EL (cell line): ENCODE measurements around the gene SNCB.

Source experiments
- DNase-seq: peaks from one replicate; pipeline ENCODE4 v3.0.0-alpha.2; 2016

Gene SNCB

DNA sequence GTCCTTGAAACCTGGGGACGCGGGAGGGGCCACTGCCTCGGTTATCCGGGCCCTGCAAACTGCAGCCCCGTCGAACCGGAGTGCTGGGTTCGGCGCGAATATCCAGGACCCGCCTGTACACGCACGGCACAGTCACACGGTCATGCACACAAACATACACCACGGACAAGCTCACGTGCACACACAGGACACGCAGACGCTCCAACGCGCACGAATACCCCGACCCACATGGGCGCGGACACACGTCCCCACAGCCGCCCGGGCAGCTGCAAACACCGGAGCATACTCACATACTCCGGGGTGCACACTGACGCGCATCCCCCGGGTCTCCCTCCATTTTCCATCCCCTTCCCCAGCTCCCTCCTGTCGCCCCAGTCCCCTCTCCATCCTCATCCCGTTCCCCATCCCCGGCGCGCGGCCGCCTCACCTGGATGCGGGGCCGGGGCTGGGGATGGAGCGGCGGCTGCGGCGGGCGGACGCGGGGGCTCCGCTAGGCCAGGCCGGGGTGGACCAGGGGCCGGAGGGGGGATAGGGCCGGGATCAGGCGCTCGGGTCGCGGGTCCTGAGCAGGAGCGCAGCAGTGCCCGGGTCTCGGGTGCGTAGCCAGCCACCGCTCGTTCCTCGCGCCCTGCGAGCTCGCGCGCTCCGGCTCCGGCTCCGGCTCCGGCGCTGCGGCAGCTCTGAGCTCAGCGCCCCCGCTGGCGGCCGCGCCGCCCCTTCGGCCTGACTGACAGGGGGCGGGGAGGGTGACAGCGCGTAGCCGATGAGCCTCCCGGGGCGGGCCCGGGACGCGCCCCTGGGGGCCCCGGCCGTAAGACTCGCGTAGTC is at the start of gene SNCB, which contains the start of gene EIF4E1B:
Gene SNCB (minus strand): TSS at position 682 of the 828 bp plus-strand sequence. CDS start 880 bp downstream, outside the sequence.
Gene EIF4E1B (plus strand): TSS at position 823 of the 828 bp plus-strand sequence. CDS start 12,113 bp downstream, outside the sequence.
- peak; percentile 57 for DNase-seq

DNA sequence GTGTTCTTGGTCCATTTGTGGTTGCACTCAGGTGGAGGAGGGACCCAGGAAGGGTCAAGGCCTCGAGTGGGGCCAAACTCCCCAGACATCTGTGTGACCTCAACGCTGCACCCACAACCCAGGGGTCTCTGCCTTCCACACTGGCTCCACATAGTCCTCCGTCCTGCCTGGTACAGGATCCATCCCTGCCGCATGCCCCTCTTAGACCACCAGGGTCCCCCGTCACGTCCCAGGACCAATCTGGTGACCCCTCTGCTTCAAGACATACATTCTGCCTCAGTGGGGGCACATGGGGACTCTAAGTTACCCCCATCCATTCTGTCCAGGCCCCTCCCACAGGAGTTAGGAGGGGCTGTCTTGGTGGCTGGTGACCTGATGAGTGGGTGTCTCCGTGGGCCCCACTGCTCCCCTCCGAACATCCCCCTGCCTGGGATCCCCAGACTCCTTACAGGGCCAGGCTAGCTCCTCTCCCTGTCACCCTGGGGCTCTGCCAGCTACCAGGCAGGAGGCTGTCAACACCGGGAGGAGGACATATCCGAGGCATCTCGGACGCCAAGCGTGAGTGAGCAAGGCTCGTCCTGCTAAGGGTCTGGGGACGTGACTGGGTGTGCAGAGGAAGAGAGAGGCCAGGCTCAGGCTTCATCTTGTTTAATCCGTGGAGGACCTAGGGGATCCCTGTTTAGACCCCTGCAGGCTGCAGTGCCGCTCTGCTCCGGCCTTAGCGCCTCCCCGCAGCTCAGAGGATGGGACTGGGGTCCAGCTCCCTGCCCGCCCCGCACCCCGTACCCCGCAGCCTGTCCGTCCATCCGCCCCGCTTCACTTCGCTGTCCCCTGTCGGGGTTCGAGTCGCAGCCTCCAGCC is 49.3 kb upstream of the SNCB start:
- DNase-seq = no peak

DNA sequence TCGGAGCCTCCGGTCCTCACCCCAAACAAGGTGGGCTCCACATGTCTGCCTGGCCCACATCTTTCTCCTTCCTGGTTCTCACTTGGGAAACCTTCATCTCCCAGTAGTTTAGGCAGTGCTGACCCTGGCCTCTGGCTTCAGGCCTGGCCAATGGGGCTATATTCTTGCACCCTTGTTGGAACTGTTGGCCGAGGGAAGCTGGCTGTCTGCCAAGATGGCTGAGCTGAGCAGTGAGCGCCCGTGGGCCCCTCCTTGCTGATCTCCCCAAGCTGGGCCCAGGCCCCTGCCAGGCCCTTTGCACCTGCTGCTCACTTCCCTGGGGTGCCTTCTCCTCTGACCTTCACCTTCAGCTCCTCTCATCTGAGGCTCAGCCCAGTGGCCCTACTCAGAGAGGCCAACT is 48.2 kb upstream of the SNCB start:
- no peak for DNase-seq

DNA sequence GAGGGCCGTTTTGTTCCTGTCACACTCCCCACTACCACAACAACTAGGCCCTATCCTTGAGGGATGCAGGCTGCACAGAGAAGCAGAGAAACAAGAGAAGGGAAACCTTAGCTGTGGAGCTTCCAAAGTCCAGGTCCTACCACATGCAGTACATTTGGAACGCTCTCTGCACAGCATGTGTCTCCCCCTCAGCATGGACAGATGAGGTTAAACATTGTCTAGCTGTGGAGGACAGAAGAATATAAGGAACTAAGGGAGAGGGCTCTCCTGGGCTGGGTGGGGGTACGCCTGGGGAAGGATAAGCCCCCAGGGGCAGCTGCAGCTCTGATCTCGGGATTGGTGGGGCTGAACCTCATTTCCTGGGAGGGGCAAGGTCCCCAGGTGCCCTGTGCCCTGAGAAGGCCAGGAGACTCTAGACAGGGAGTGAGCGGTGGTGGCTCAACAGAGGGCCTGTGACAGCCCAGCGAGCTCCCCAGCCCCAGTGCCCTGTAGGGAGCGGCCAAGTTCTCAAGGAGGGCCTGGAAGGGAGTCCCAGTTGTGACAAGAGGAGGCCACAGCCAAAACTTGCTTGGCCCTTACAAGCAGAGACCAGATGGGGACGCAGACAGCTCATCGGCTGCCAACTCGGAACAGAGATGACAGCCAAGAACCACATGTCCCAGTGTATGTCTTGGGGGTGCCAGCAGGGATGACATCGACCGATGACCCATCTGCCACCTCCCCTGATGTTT is 47.0 kb upstream of the SNCB start:
- DNase-seq = no peak

DNA sequence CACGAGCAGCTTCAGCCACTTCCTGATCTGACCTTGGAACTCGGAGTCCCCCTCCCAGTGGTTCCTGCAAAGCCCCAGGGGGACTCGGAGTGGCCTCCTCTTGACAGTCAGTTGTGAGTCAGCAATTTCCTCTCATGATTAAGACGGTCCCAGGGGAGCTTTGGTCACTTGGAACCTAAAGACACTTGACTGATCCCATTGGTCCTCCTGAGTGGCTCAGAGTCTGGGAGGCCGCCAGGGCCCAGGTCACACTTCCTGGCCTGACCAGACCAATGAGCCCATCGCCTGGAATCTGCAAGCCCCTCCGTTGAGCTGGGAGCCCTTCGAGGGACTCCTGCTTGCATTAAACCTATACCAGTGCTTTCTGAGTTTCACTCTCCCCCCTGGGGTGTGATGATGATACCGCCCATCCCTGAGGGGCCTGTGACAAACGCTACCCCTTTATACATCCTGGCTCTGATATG is 46.1 kb upstream of the SNCB start:
- DNase-seq = peak; percentile 69

DNA sequence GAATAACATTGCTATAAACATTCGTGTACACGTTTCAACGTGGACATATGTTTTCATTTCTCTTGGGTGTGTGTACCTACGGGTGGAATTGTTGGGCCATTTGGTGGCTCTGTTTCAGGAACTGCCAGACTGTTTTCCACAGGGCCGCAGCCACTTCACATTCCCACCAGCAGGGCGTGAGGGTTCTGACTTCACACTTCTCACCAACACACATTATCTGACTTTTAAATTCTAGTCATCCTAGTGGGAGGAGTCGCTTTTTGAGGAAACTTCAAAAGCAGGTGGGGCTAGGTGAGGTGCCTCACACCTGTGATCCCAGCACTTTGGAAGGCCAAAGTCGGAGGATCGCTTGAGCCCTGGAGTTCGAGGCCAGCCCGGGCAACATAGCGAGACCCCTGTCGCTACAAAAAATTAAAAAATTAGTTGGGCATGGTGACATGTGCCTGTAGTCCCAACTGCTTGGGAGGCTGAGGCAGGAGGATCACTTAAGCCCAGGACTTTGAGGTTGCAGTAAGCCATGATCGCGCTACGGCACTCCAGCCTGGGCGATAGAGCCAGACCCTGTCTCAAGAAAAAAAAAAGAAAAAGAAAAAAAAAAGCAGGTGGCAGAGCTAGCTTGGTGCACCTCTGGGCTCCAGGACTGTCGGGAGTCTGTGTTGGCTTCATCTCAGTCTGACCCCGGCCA is 45.5 kb upstream of the SNCB start:
- peak; percentile 42 for DNase-seq

DNA sequence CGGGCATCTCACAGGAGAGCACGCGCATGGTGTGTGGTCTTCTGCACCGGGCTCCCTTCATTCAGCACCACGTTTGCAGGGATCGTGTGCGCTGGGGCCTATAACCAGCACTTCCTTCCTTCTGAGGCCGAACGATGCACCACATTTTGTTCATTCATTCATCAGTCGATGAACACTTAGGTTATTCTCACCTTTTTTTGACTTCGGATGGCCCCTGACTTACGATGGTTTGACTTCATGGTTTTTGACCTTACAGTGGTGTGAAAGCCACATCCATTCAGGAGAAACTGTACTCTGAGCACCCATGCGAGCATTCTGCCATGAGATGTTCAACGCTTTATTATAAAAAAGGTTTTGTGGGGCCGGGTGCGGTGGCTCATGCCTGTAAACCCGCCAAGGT is 44.5 kb upstream of the SNCB start:
- DNase-seq = no peak

DNA sequence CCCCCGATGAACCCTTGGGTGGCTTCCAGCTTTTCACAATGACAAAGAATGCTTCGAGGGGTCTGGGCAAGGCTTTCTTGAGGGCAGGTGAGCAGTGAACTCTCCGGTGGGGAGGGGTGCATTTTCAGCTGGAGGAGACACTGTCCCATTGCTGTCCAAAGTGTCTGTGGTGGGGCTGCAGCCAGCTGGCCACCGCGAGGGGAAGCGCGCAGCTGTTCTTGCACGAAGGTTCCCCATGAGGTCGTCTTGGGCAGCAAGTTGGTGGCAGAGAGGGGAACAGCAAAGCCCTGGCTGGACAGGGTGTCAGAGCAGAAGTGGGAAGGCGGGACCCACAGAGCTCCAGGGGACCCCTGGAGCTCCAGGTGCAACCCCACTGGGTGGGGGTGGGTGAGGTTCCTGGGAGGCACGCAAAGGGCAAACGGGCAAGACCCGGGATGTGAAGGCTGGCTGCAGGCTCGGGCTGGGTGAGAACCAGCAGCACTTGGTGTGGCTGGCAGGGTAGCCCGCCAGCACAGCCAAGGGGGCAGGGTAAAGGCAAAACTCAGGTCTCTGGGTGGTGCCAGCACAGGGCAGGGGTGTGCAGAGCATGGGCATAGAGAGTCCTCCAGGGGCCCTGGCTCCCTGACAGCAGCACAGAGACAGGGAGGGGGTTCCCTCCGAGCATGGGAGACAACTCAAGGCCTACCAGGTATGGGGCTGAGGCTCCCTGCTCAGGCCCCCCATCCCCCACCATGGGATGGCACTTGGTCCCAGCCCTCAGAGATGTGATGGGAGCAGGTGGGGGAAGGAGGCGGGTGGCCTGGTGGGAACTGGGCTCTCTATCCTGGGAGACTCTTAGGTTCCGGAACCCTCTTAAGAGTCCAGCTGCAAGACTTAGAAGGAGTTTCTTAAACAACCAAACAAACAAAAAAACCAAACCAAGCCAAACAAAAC is 43.6 kb upstream of the SNCB start:
- no peak for DNase-seq

DNA sequence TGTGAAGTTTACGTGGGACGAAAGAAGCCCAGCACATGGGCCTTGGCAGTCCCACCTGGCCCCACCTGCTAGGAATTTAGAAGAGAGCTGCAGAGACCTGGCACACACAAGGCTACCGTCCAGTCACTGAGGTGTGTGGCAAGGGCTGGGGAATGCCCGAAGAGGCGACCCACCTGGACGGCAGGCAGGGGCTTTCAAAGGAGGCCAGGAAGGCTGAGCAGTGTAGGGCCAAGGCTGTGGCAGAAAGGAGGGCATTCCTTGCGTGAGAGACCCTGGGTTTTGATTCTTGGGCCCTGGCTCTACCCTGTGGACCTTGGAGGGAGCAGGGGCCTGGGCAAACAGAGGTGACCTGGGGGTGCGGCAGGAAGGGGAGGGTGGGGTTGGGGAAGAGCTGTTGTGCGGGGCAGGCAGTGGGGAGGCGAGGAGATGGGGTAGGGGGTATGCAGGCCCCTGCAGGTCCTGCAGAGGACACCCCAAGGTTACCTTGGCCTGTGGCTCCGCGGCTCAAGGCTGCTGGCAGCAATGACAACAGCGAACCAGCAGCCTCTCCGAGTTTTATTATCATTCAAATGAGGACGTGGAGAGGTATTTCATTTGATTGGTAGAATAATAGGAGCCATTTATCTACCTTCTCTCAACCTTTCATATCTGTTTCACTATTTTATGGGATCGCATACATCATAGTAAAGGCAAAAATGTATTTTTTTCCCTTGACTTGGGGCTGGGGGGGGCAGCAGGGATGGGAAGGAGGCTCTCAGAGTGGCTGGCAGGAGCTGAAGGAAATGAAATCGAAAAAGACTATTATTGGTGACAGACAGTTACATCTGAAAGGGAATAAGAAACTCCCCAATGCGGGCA is 41.8 kb upstream of the SNCB start:
- DNase-seq = no peak

DNA sequence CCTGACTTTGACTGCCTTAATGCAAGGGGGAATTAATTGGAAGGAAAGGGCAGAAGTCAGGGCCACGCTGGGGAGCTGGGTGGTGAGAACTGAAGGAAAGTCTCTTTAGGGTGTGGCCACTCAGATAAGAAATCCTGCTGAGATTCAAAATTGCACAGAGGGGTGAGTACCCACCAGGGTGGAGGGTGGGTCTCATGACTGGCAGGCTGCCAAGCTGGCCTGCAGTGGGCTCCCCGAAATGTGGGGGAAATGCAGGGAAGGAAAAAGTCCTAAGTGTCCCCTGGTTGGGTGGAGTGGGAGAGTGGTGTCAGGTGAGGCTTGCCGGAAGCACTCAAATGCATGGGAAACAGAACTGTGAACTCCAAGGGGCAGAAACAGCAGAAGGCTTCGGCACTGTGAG is 41.1 kb upstream of the SNCB start:
- no peak for DNase-seq

DNA sequence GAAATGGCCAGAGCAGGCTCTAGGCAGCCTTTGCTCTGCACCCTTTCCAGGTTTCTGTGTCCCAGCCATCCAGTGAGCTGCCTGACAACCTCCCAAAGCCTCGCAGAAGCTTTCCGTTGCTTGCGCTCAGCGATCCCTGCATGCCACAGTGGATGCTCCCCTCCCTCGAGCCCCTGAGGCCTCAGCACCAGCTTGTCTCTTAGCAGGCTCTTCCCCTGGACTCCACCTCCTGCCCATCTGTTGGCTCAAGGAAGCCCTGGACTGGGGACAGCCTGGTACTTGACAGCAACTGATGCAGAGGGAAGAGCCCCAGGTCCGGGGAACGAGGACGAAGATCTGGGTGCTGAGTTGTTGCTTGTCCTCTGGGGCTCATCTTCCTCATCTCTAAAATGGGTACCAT is 40.1 kb upstream of the SNCB start:
- no peak for DNase-seq

DNA sequence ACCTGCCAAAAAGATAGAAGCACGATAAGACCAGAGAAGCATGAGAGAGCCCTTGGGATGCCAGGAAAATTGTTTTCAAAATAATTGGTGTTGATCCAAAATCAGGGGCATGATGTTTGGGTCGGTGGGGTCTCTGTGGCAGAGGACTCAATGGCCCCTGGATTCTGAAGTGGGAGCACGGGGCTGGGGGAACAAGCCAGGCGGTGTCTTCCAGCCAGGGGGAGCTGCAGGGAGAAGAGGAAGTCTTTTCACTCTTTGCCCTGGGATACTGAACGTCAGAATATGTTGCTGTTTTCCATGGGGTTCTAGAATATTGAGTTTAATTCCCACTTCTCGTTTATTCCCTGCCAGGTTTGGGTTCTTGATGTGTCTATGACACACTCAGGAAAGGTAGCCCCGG is 37.3 kb upstream of the SNCB start:
- DNase-seq = no peak

DNA sequence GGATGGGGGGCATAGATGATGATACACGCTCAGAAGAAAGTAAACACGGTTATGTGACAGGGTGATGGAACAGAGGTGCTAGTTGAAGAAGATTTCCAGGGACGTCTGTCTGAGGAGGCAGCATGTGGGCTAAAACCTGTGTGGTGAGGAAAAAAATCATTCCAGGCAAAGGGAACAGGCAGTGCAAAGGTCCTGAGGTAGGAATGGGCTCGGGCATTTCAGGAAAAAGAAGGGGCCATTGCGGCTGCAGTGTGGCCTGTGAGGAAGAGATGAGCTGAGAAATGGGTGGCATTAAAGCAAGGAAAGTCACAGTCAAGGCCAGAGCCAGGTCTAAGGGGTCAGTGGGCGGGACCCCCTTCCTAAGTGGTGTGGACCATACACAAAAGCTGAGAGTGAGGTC is 35.2 kb upstream of the SNCB start:
- no peak for DNase-seq

DNA sequence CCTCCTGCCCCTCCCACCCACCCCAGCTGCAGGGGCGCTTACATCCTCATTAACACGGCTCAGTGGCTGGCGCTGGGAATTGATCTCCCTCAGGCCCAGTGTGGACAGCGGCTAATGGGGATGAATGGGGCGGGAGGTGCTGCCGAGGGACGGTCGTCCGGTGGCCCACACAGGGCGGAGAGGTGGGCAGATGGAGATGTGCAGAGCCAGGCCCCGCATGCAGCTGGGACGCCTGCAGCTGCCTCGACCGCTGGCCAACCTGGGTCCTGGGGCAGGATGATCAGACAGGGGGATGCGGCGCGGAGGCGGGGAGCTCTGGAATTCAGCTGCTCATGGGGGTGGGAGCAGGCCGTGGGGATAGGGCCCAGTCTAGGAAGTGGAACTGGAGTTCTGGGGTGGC is 34.6 kb upstream of the SNCB start:
- no peak for DNase-seq

DNA sequence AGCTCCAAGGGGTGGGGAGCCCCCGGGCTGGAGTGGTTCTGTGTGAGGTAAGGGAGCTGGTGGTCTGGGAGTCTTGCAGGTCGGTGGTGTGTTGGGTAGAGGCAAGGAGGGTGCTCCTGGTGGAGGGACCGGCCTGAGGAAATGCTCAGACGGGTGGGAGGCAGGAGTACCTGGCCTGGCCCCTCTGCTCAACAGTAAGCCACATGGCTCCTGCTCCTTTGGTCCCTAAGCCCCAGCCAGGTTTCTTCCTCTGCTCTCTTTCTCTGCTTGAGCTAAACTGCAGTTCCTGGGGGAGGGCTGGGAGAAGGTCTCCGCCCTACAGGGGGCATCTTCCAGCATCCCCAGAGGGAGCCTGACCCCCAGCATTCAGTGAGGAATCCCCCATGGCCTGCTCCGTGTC is 34.1 kb upstream of the SNCB start:
- no peak for DNase-seq

DNA sequence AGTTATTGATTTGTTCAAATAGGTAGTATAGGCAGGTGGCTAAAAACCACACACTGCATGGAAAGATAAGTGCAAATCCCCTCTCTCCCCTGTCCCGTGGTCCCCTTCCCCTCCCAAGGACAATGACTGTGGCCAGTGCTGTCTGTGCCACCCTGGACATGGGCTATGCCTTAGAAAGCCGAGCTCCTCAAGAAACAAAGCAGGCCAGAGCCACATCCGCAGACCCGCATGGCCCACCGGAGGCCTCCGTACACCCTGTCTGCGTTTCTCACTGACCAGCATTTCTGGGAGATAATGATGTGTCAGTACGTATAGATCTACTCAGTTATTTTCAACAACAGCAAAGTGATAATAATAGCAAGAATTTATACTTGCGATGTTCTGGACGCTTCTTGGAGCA is 33.2 kb upstream of the SNCB start:
- DNase-seq = no peak

DNA sequence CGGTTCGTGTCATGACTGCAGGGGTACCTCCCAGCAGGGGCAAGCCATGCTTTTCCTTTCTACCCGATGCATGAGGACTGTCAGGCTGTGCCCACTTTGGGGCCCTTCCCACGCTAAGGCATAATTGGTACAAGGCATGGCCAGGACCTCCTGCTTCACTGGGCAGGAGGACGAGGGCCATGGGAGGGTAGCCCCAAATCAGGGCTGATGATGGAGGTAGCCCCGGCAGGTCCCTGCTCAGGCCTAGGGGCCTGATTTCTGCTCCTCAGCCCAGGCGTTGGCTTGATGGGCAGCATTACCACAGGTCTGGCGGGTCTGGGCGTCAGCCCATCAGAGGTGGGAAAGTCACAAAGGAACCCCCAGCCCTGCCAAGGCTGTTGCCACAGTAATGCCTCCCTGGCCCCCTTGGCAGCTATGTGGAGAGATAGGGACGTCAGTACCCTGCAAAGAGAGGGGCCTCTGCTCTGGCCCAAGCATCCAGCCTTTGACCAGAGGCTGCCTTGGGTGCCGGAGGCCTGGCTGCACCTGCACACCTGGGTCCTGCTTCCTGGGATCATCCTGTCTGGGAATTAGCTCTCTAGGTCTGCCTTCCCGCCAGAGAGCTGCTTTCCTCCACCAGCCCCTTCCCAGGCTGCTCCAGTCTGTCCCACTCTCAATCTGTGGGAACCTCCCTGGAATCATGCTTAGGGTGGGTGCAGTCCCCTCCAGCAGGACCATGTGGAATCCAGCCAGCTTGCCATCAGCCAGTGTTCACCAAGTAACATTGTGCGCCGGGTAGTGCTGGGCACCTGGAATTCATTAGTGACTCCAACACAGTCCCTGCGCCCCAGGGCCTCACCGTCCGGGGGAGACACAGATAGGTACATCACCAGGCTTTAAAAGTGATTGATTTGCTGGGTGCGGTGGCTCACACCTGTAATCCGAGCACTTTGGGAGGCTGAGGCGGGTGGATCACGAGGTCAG is 32.3 kb upstream of the SNCB start:
- DNase-seq = no peak

DNA sequence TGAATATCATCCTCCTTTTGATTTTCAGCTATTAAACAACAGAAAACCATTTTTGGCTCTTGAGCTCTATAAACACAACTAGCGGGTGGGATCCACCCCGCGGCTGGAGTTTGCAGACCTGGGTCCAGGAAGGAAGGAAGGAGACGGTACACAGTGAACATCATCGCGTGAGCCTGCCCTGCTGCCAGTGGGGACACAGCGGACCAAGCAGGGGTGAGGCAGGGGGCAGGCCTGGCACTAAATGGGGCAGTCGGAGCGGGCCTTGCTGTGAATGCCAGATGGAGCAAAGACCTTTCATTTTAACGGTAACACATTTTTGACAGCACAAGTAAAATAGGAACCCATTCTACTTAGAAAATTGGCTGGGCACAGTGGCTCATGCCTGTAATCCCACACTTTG is 31.3 kb upstream of the SNCB start:
- DNase-seq = no peak
